SU-DHL-6 (cell line): ENCODE measurements around the gene ANXA11.

ENCODE experiments used
- CTCF ChIP-seq: fragments of 200-600 bp; sonication (generic); IDR thresholded peaks from one replicate; pipeline ENCODE4 v1.5.1; 2017; ENCODE audit warnings: antibody characterized with exemption, mild to moderate bottlenecking, low read length, moderate library complexity; ENCODE audit not compliant: insufficient read depth, poor library complexity, severe bottlenecking
- EZH2phosphoT487 ChIP-seq: fragments of 200-600 bp; sonication (generic), shearing (Covaris generic); conservative IDR thresholded peaks from 2 replicates; pipeline ENCODE4 v1.6.1; 2018; ENCODE audit warnings: mild to moderate bottlenecking, antibody characterized with exemption, low read length, moderate library complexity, mixed read lengths

GRCh38 chr10:80154626-80154977 lies 50.7 kb downstream of the ANXA11 start:
- no peak for TF ChIP-seq CTCF
- no peak for TF ChIP-seq EZH2phosphoT487
